PC-3 (cell line): ENCODE results near the gene CCDC177.

Experiments
- CTCF ChIP-seq: fragments of 300-600 bp; sonication (generic); conservative IDR thresholded peaks from 2 replicates; pipeline ENCODE4 v1.5.1; 2017; ENCODE audit warnings: antibody characterized with exemption, low read depth, mild to moderate bottlenecking, low read length
- EZH2 ChIP-seq: fragments of 300-600 bp; sonication (generic); IDR thresholded peaks from one replicate; pipeline ENCODE4 v1.6.1; 2017; ENCODE audit warnings: antibody characterized with exemption, mild to moderate bottlenecking, low read length; ENCODE audit not compliant: unreplicated experiment

GRCh38 chr14:69547701-69548348, 26.8 kb downstream of the CCDC177 start:
- TF ChIP-seq CTCF, result peak; percentile 61
- TF ChIP-seq EZH2, result no peak
